Measurements from ENCODE around the gene NFKBIB.

NFKBIB gene

DNA sequence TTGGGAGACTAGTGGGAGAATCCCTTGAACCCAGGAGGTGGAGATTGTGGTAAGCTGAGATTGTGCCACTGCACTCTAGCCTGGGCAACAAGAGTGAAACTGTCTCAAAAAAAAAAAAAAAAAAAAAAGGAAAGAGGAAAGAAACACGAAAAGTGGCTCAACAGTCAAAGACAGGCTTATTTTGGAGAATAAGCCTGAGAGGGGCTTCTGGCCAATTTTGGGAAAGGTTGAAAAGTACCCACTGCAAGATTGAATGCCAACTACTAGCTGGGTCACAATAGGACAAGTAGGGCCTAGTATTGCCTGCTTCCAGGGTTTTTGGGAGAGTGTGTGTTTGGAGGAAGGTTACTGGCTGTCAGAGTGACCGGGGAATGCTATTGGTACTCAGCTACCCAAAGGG is 58.5 kb downstream of the NFKBIB start:
- H3K27ac ChIP-seq, result no peak overlapping the region

More for the DNA sequence above, 58.5 kb downstream of the NFKBIB start:
- no peak overlapping the region for H3K4me3 ChIP-seq
- DNase-seq (ENCODE audit: low spot score), result no peak
- TF ChIP-seq CTCF (IDR thresholded peaks at IDR 0.05), result no peak

All from coronary artery (tissue), 2 donors.